GM10266 (cell line): ENCODE measurements around the gene RHOG.

Source experiments
- DNase-seq: peaks from one replicate; pipeline ENCODE4 v3.0.0; 2012; ENCODE audit errors: extremely low spot score
- TF ChIP-seq, protein P1 (sequence below): IDR thresholded peaks from 2 replicates; pipeline ENCODE4 v1.5.1; 2012; ENCODE audit warnings: mild to moderate bottlenecking, low read depth; ENCODE audit not compliant: control insufficient read depth, insufficient read depth; ENCODE audit errors: missing control alignments

Gene RHOG

DNA sequence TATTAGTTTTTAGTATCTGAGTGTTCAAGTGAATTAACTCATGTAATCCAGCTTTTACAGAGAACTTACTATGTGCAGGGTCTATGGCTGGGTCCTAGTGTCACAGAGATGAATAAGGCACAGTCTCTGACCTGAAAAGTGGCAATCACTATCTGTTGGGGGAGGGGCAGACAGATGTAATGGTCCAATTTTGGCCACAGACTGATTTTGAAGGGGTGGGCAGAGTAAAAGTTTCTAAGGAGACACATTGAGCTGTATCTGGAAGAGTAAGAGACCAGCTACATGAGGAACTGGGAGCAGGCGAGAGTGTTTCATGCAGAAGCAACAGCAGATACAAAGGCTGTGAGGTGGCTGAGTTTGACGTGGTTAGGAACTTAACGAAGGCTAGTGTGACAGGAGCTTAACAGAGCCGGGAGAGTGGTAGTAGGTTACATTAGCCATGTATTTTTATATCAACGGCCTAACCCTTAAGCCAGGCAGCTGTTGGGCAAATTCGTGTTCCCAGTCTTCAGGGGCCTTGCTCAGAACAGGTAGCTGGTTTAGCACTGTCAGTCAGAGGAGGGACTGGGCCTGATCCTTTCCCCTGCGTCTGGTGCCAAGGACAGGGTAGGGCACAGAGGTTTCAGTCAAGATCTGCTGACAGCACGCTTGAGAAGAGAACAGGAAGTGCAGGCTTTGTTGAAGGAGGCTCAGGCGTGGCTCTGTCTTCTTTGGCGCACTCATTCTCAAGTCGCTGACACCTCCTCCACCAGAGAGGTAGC lies 13.3 kb upstream of the RHOG start:
- TF ChIP-seq, protein P1, sequence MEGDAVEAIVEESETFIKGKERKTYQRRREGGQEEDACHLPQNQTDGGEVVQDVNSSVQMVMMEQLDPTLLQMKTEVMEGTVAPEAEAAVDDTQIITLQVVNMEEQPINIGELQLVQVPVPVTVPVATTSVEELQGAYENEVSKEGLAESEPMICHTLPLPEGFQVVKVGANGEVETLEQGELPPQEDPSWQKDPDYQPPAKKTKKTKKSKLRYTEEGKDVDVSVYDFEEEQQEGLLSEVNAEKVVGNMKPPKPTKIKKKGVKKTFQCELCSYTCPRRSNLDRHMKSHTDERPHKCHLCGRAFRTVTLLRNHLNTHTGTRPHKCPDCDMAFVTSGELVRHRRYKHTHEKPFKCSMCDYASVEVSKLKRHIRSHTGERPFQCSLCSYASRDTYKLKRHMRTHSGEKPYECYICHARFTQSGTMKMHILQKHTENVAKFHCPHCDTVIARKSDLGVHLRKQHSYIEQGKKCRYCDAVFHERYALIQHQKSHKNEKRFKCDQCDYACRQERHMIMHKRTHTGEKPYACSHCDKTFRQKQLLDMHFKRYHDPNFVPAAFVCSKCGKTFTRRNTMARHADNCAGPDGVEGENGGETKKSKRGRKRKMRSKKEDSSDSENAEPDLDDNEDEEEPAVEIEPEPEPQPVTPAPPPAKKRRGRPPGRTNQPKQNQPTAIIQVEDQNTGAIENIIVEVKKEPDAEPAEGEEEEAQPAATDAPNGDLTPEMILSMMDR = no peak
- no peak for DNase-seq

DNA sequence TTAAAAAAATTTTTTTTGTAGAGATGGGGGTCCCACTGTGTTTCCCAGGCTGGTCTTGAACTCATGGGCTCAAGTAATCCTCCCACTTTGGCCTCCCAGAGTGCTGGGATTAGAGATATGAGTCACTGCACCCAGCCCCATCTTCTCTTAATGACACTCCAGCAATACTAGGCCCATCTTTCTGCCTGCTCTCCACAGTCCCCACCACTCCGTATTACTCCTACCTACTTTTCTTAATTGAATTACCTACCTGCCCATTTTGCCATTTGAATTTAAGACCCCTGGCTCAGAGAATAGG lies 12.7 kb upstream of the RHOG start:
- TF ChIP-seq, protein P1 = no peak
- no peak for DNase-seq

DNA sequence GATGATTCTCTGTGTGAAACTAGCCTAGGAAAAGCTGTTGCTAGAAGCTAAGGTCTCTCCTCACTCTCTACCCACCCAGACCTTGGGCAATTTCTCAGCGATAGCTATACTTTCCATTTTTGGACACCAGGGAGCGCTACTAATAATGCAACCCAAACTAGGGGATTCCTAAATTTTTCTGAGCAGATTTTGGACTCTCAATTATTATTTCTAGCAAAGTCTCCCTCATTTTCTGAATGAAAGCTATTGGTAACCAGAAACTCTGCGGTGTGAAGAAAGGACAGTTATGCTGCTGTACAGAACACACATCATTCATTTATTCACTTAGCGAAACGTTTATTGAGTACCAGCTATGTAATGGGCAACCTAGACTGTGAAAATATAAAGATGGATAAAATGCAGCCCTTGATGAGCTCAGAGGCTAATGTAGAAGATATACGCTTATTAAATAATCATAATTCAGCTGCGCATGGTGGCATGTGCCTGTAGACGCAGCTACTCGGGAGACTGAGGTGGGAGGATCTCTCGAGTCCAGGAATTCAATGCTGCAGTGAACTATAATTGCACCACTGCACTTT lies 8.6 kb upstream of the RHOG start:
- TF ChIP-seq, protein P1 = peak; percentile 54
- DNase-seq = no peak

DNA sequence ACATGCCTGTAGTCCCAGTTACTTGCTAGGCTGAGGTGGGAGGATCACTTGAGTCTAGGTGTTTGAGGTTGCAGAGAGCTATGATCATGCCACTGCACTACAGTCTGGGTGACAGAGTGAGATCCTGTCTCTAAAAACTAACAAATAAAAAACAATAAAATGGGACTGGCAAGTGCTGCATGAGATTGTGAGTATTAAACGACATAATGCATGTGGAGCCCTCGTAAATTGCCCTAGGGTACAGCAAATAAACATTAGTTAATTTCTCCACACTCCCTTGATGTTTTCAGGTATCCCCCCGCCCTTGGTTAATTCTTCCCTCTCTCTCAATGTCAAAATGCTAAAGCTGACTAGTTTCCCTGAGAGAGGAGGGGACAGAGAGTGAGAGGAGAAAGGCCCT lies 4.9 kb upstream of the RHOG start:
- TF ChIP-seq, protein P1 = no peak
- DNase-seq = no peak

DNA sequence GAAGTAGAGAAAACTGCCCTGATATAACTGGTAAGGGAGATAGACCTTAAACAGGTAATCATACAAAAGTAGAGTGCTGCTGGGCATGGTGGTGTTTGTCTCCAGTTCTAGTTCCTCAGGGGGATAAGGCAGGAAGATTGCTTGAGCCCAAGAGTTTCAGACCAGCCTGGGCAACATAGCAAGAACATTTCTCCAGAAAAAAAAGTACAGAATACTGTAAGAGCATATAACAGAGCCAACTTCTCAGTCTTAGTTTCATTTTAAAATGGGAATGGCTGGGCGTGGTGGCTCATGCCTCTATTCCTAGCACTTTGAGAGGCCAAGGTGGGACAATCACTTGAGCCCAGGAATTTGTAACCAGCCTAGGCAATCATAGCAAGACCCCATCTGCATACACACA lies 4.5 kb upstream of the RHOG start:
- no peak for DNase-seq
- TF ChIP-seq, protein P1 = no peak

DNA sequence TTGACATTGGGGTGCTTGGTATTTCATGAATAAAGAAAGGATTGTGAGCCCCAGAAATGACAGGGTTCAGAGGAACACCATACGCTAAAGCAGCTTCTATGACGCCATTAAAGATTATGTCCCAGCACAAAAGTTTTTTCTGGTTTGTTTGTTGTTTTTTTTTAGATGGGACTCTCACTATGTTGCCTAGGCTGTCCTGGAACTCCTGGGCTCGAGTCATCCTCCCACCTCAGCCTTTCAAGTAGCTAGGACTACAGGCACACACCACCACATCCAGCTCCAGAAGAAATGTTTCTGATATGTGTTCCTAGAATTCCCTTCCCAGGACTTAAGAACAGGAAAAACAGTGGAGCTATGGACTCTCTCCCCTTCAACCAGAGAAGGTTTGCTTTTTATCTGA lies 2.6 kb upstream of the RHOG start:
- TF ChIP-seq, protein P1 = no peak
- DNase-seq = no peak
